B cell (primary cell): ENCODE measurements around the gene PSD4. TPM values are rescaled to one million over a fixed set of nuclear protein-coding genes. Genes with fewer than 3 reads are reported as not detected.

Experiments used
- ATAC-seq: fragments of 200-7000 bp; cut with Tn5 transposase; one replicate; pipeline ENCODE4 v1.10.0; 2021; ENCODE audit warnings: low read depth, mild to moderate bottlenecking, moderate number of reproducible peaks, moderate library complexity
- CTCF ChIA-PET: fragments of 350-600 bp; sonication (Branson Sonifier 250); formaldehyde crosslinking; loops from one replicate; lab custom pipeline; 2021; ENCODE audit warnings: antibody characterized with exemption, inconsistent platforms; lab: Charles Lee
- POLR2A ChIA-PET: fragments of 350-600 bp; sonication (Branson Sonifier 250); formaldehyde crosslinking; loops from one replicate; lab custom pipeline; 2021; ENCODE audit warnings: antibody characterized with exemption; lab: Charles Lee
- DNase-seq: peaks from one replicate; pipeline ENCODE4 v3.0.0; 2013
- H2AFZ ChIP-seq: 2 replicates; pipeline ENCODE4 v1.6.1; 2012; ENCODE audit warnings: mild to moderate bottlenecking, low read depth, low read length; ENCODE audit not compliant: insufficient read depth, poor library complexity, severe bottlenecking
- H3K27ac ChIP-seq, 2 donors: 1 replicate in 1 of 2; 2 replicates in 1 of 2; pipeline ENCODE4 v1.5.1; 2012 to 2013; ENCODE audit warnings: low read length in 2 of 2, mild to moderate bottlenecking in 2 of 2, moderate library complexity in 1 of 2
- H3K27me3 ChIP-seq, 4 experiments: fragments of 200-600 bp in 1 of 4; sonication (generic) in 1 of 4; replicated peaks in 1 of 4; 1 replicate in 2 of 4; 2 replicates in 2 of 4; pipeline versions ENCODE4 v1.6.1 to v1.7.0; 2013 to 2016; ENCODE audit warnings: low read length in 3 of 4, mild to moderate bottlenecking in 2 of 4, mixed read lengths in 1 of 4, moderate library complexity in 1 of 4; ENCODE audit not compliant: insufficient read depth in 4 of 4, control insufficient read depth in 3 of 4; ENCODE audit errors: control extremely low read depth in 1 of 4
- H3K36me3 ChIP-seq, 2 experiments: replicated peaks in 1 of 2; 1 replicate in 1 of 2; 2 replicates in 1 of 2; pipeline versions ENCODE4 v1.6.1 to v1.7.1; 2013; ENCODE audit warnings: low read length in 1 of 2; ENCODE audit not compliant: insufficient read depth in 2 of 2, control insufficient read depth in 1 of 2; ENCODE audit errors: control extremely low read depth in 1 of 2, extremely low read depth in 1 of 2
- H3K4me1 ChIP-seq, 2 donors: fragments of 200-600 bp in 1 of 2; sonication (generic) in 1 of 2; 1 replicate in 1 of 2; 2 replicates in 1 of 2; pipeline versions ENCODE4 v1.5.1 to v1.6.1; 2013 to 2017; ENCODE audit warnings: low read length in 2 of 2; ENCODE audit not compliant: control insufficient read depth in 2 of 2, insufficient read depth in 2 of 2
- H3K4me2 ChIP-seq: replicated peaks from 2 replicates; pipeline ENCODE3; 2012; ENCODE audit warnings: mild to moderate bottlenecking, low read depth, low read length; ENCODE audit not compliant: poor library complexity, severe bottlenecking
- H3K4me3 ChIP-seq, 5 experiments: fragments of 200-600 bp in 1 of 5; sonication (generic) in 1 of 5; 1 replicate in 3 of 5; 2 replicates in 2 of 5; pipeline versions ENCODE4 v1.5.1 to v1.7.0; 2011 to 2016; ENCODE audit warnings: low read length in 4 of 5, mild to moderate bottlenecking in 4 of 5, low read depth in 2 of 5, control low read depth in 1 of 5, moderate library complexity in 1 of 5; ENCODE audit not compliant: insufficient read depth in 1 of 5; ENCODE audit errors: control extremely low read depth in 1 of 5, extremely low read depth in 1 of 5
- H3K79me2 ChIP-seq: fragments of 200-600 bp; sonication (generic); one replicate; pipeline ENCODE4 v1.6.0; 2016; ENCODE audit warnings: low read length; ENCODE audit not compliant: control insufficient read depth, insufficient read depth
- H3K9ac ChIP-seq: fragments of 200-600 bp; sonication (generic); 2 replicates; pipeline ENCODE4 v1.6.1; 2017; ENCODE audit warnings: mild to moderate bottlenecking, low read length, moderate library complexity
- H3K9me3 ChIP-seq, 3 donors: one replicate each; pipeline versions ENCODE4 v1.6.1 to v1.7.1; 2013; ENCODE audit warnings: low read length in 2 of 3; ENCODE audit not compliant: control insufficient read depth in 2 of 3, insufficient read depth in 1 of 3; ENCODE audit errors: control extremely low read depth in 1 of 3
- H4K20me1 ChIP-seq: 2 replicates; pipeline ENCODE4 v1.6.0; 2012; ENCODE audit warnings: mild to moderate bottlenecking, low read length; ENCODE audit not compliant: insufficient read depth, control insufficient read depth, poor library complexity, severe bottlenecking
- H3K27ac Mint-ChIP-seq: one replicate; pipeline ENCODE4 v1.8.0; 2021; ENCODE audit warnings: mixed read lengths
- H3K27me3 Mint-ChIP-seq: one replicate; pipeline ENCODE4 v1.8.0; 2021; ENCODE audit warnings: mixed read lengths
- H3K4me1 Mint-ChIP-seq: one replicate; pipeline ENCODE4 v1.8.0; 2021; ENCODE audit warnings: mixed read lengths
- H3K4me3 Mint-ChIP-seq: one replicate; pipeline ENCODE4 v1.8.0; 2021; ENCODE audit warnings: mixed read lengths
- H3K9me3 Mint-ChIP-seq: one replicate; pipeline ENCODE4 v1.8.0; 2022; ENCODE audit warnings: mixed read lengths; ENCODE audit not compliant: insufficient read depth
- EZH2 ChIP-seq: IDR thresholded peaks from 2 replicates; pipeline ENCODE4 v1.6.1; 2012; ENCODE audit warnings: borderline replicate concordance, low read depth, mild to moderate bottlenecking, moderate library complexity, low read length; ENCODE audit not compliant: insufficient read depth, poor library complexity, severe bottlenecking
- WGBS: methylation state at CpG from one replicate; pipeline ENCODE4 v1.1.5; 2013; ENCODE audit warnings: missing lambda C conversion rate; ENCODE audit not compliant: insufficient coverage; 5-methylcytosine and 5-hydroxymethylcytosine counted together
- intact Hi-C: fragments of 100-400 bp; cut with micrococcal nuclease; formaldehyde crosslinking; loops from one replicate; pipeline ENCODE4 v1.10.0; 2022
- polyA plus RNA-seq: library from polyadenylated mRNA; depleted of rRNA; stranded (reverse); fragments of >200 nt; gene quantifications from 2 replicates; pipeline ENCODE4 v1.2.3, GENCODE V29; 2012
- total RNA-seq, 2 donors: library from RNA; stranded (reverse); fragments of 120-200 nt in 1 of 2; gene quantifications; 1 replicate in 1 of 2; 2 replicates in 1 of 2; pipeline versions ENCODE4 v1.2.3 to v1.2.4, GENCODE V29; 2013 to 2022
- TF ChIP-seq, protein P1 (sequence below): fragments of 200-600 bp; IDR thresholded peaks from one replicate; pipeline ENCODE4 v1.8.0; 2022; ENCODE audit warnings: antibody characterized with exemption, mild to moderate bottlenecking

Gene PSD4
- total and polyA plus RNA-seq, 2 donors (not counting 1 experiment from before 2014, with no cell fraction given), result 87.1 to 203 TPM

DNA sequence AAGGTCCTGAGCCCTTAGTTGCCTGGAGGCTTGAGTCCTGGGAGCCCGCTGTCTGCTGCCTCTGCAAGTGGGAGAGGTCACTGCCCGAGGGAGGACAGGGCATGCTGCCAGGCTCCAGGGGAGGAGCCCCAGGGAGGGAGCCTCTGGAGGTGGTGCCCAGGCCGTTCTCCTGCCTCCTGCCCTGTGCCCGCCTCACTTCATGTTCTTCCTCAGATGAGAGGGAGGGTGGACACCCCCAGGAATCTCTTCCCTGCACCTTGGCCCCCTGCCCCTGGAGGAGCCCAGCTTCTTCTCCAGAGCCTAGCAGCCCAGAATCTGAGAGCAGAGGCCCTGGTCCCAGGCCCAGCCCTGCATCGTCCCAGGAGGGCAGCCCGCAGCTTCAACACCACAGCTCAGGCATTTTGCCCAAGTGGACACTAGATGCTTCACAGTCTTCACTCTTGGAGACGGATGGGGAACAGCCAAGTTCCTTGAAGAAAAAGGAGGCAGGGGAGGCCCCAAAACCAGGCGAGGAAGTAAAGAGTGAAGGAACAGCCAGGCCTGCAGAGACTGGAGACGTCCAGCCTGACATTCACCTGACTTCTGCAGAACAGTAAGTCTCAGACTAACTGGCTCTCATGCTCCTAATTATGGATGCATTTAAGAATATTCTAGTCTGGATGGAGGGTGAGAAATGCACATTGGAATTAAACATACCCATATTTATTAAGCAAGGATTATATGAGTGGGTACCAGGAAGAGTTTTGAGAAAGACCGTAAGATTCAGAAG lies 12.1 kb downstream of the PSD4 start:
- no peak overlapping the region for H3K4me3 ChIP-seq
- Mint-ChIP-seq H3K27me3 (no peaks in the 10 kb centered on the region), H3K9me3 (no peaks in the 10 kb centered on the region), H3K4me1 (peaks cover 77% of the 10 kb centered on the region), H3K27ac (peak overlapping the region; percentile 27), H3K4me3 (no peak overlapping the region)
- 99% methylated on average over 7 of the region's 10 CpGs for WGBS
- H3K79me2 ChIP-seq, result peaks cover 81% of the 10 kb centered on the region
- intact Hi-C loops, result no loop called here
- ATAC-seq (no peak), DNase-seq (no peak)
- peaks cover 46 to 68% of the 10 kb centered on the region in 2 donors for H3K4me1 ChIP-seq
- TF ChIP-seq, protein P1, sequence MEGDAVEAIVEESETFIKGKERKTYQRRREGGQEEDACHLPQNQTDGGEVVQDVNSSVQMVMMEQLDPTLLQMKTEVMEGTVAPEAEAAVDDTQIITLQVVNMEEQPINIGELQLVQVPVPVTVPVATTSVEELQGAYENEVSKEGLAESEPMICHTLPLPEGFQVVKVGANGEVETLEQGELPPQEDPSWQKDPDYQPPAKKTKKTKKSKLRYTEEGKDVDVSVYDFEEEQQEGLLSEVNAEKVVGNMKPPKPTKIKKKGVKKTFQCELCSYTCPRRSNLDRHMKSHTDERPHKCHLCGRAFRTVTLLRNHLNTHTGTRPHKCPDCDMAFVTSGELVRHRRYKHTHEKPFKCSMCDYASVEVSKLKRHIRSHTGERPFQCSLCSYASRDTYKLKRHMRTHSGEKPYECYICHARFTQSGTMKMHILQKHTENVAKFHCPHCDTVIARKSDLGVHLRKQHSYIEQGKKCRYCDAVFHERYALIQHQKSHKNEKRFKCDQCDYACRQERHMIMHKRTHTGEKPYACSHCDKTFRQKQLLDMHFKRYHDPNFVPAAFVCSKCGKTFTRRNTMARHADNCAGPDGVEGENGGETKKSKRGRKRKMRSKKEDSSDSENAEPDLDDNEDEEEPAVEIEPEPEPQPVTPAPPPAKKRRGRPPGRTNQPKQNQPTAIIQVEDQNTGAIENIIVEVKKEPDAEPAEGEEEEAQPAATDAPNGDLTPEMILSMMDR, result no peak
- TF ChIP-seq EZH2, result no peak
- H3K9ac ChIP-seq, result no peak overlapping the region
- ChIA-PET POLR2A (no interaction called here), CTCF (interaction anchor here (1.5 kb wide), 1 partner anchor 14 kb away, joined by 5 read pairs; no protein-coding TSS in a partner anchor)
- no peak overlapping the region for H2AFZ ChIP-seq
- H4K20me1 ChIP-seq, result peaks cover 84% of the 10 kb centered on the region
- peak overlapping the region in 1 of 2 donors; percentile 64 for H3K27ac ChIP-seq
- H3K27me3 ChIP-seq, result no peaks in the 10 kb centered on the region
- H3K36me3 ChIP-seq, result peaks cover 4 to 75% of the 10 kb centered on the region in 2 experiments
- H3K4me2 ChIP-seq, result no peak overlapping the region
- H3K9me3 ChIP-seq, result no peaks in the 10 kb centered on the region

DNA sequence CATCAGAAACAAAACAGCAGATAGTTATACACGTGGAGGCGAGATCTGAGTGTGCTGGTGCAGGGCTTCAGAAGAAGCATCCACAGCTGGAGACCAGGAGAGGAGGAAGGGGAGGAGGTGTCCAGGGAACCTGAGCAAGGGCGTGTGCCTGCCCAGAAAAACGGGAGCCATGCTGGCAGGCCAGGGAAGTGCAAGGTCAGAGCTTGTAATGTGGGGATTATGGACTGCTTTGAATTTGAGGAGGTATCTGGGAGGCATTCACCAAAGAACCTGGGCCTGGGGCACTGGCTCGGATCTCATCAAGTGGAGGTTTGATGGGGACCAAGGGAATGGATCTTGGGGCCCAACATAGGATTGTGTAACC lies 12.6 kb downstream of the PSD4 start:
- 90% methylated on average over 5 of the region's 5 CpGs for WGBS
- intact Hi-C loops, result no loop called here
- Histone ChIP-seq H3K27me3 (no peaks in the 10 kb centered on the region), H3K79me2 (peaks cover 79% of the 10 kb centered on the region), H2AFZ (no peak overlapping the region), H3K9me3 (no peaks in the 10 kb centered on the region), H3K36me3 (peaks cover 4 to 77% of the 10 kb centered on the region in 2 experiments), H4K20me1 (peaks cover 84% of the 10 kb centered on the region), H3K27ac (no peak overlapping the region), H3K4me1 (peaks cover 44 to 66% of the 10 kb centered on the region in 2 donors), H3K4me2 (no peak overlapping the region), H3K9ac (no peak overlapping the region), H3K4me3 (no peak overlapping the region)
- H3K9me3 Mint-ChIP-seq, result no peaks in the 10 kb centered on the region
- H3K4me3 Mint-ChIP-seq, result no peak overlapping the region
- peaks cover 76% of the 10 kb centered on the region for H3K4me1 Mint-ChIP-seq
- no peaks in the 10 kb centered on the region for H3K27me3 Mint-ChIP-seq
- TF ChIP-seq, protein P1, result no peak
- TF ChIP-seq EZH2, result no peak
- ChIA-PET CTCF (interaction anchor here (1.5 kb wide), 1 partner anchor 13 kb away, joined by 5 read pairs; no protein-coding TSS in a partner anchor), POLR2A (no interaction called here)
- DNase-seq (no peak), ATAC-seq (no peak)
- H3K27ac Mint-ChIP-seq, result peak overlapping the region; percentile 27
